ENCODE results near the gene NDFIP2.

Gene NDFIP2

DNA sequence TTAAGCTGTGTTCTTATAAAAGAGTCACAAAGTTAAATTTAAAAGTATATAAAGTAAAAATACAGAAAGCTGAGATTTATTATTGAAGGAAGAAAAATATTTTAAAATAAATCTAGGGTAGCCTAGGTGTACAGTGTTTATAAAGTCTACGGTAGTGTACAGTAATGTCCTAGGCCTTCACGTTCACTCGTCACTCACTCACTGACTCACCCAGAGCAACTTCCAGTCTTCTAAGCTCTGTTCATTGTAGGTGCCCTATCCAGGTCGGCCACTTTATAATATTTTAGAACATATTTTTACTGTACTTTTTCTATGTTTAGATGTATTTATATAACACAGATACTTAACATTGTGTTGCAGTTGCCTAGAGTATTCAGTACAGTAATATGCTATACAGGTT lies 47.4 kb downstream of the NDFIP2 start:
- Histone ChIP-seq H3K4me3 (ENCODE audit: low read depth, low read length) (no peak overlapping the region), H3K4me1 (ENCODE audit: control insufficient read depth, insufficient read depth, low read length) (no peaks in the 10 kb centered on the region)

DNA sequence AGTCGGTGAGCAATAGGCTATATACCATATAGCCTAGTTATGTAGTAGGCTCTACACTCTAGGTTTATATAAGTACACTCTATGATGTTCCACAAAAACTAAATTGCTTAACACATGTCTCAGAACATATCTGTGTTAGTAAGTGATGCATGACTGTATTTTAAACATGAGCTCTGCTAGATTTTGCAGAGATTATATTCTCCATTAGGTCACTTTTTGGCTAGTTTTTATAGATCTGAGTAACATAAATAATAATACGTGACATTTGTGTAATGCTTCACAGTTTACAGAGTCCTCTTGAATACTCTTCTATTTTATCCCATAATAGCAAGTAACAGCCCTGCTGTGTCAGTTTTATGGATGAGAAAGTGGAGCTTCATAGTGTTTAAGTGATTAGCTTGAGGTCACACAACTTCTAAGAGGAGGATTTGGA lies 47.8 kb downstream of the NDFIP2 start:
- Histone ChIP-seq H3K9me3 (ENCODE audit: control insufficient read depth, insufficient read depth, low read length) (no peaks in the 10 kb centered on the region), H3K4me1 (ENCODE audit: control insufficient read depth, insufficient read depth, low read length) (no peaks in the 10 kb centered on the region), H3K36me3 (ENCODE audit: control insufficient read depth, insufficient read depth, low read length) (no peaks in the 10 kb centered on the region), H3K27me3 (ENCODE audit: control insufficient read depth, insufficient read depth, low read length) (no peaks in the 10 kb centered on the region), H3K4me3 (ENCODE audit: low read depth, low read length) (no peak overlapping the region), H3K9ac (ENCODE audit: low read depth, low read length) (no peak overlapping the region)

More for the DNA sequence above, 47.4 kb downstream of the NDFIP2 start:
- Histone ChIP-seq H3K9ac (ENCODE audit: low read depth, low read length) (no peak overlapping the region), H3K36me3 (ENCODE audit: control insufficient read depth, insufficient read depth, low read length) (no peaks in the 10 kb centered on the region), H3K9me3 (ENCODE audit: control insufficient read depth, insufficient read depth, low read length) (no peaks in the 10 kb centered on the region), H3K27me3 (ENCODE audit: control insufficient read depth, insufficient read depth, low read length) (no peaks in the 10 kb centered on the region)

DNA sequence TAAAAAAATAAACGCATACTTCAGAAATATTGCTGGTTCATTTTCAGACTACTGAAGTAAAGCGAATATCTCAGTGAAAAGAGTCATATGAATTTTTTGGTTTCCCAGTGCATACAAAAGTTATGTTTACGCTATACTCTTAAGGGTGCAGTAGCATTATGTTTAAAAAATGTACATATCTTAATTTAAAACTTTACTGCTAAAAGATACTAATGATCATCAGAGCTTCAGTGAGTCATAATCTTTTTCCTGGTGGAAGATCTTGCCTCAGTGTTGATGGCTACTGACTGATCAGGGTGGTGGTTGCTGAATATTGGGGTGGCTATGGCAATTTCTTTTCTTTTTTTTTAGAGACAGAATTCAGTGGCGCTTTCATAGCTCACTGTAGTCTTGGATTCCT lies 48.9 kb downstream of the NDFIP2 start:
- Histone ChIP-seq H3K9me3 (ENCODE audit: control insufficient read depth, insufficient read depth, low read length) (no peaks in the 10 kb centered on the region), H3K9ac (ENCODE audit: low read depth, low read length) (no peak overlapping the region)

DNA sequence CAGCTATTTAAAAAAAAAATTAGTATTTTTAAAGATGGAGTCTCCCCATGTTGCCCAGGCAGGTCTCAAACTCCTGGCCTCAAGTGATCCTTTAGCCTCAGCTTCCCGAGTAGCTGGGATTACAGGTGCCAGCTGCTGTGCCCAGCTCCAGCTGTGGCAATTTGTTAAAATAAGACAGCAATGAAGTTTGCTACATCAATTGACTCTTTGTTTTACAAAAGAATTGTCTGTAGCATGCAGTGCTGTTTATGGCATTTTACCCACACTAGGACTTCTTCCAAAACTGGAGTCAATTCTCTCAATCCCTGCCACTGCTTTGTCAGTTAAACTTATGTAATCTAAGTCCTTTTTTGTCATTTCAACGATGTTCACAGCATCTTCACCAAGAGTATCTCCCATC lies 49.3 kb downstream of the NDFIP2 start:
- H3K9me3 ChIP-seq (ENCODE audit: control insufficient read depth, insufficient read depth, low read length), result no peaks in the 10 kb centered on the region
- no peak overlapping the region for H3K9ac ChIP-seq (ENCODE audit: low read depth, low read length)
- no peaks in the 10 kb centered on the region for H3K27me3 ChIP-seq (ENCODE audit: control insufficient read depth, insufficient read depth, low read length)
- H3K36me3 ChIP-seq (ENCODE audit: control insufficient read depth, insufficient read depth, low read length), result no peaks in the 10 kb centered on the region
- no peak overlapping the region for H3K4me3 ChIP-seq (ENCODE audit: low read depth, low read length)
- H3K4me1 ChIP-seq (ENCODE audit: control insufficient read depth, insufficient read depth, low read length), result peaks cover 3% of the 10 kb centered on the region

More for the DNA sequence above, 48.9 kb downstream of the NDFIP2 start:
- no peaks in the 10 kb centered on the region for H3K36me3 ChIP-seq (ENCODE audit: control insufficient read depth, insufficient read depth, low read length)
- H3K4me3 ChIP-seq (ENCODE audit: low read depth, low read length), result no peak overlapping the region
- H3K4me1 ChIP-seq (ENCODE audit: control insufficient read depth, insufficient read depth, low read length), result no peaks in the 10 kb centered on the region
- H3K27me3 ChIP-seq (ENCODE audit: control insufficient read depth, insufficient read depth, low read length), result no peaks in the 10 kb centered on the region

DNA sequence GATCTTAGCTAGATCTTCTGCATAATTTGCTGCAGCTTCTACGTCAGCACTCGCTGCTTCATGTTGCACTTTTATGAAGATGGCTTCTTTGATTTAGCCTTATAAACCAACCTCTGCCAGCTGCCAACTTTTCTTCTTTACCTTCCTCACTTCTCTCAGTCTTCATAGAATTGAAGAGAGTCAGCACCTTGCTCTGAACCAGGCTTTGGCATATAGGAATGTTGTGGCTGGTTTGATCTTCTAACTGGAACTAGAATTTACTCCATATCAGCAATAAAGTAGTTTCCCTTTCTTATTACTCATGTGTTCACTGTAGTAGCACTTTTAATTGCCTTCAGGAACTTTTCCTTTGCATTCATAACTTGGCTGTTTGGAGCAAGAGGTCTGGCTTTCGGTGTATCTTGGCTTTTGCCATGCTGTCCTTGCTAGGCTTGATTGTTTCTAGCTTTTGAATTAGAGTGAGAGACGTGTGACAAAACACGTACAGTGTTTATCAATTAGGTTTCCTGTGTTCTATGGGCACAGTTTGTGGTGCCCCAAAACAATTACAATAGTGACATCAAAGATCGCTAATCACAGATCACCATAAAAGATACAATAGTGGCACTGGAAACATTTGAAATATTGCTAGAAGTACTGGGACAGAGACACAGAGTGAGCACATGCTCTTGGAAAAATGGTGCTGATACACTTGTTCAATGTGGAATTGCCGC lies 50.7 kb downstream of the NDFIP2 start:
- H3K4me1 ChIP-seq (ENCODE audit: control insufficient read depth, insufficient read depth, low read length), result peaks cover 8% of the 10 kb centered on the region
- no peak overlapping the region for H3K4me3 ChIP-seq (ENCODE audit: low read depth, low read length)
- H3K9me3 ChIP-seq (ENCODE audit: control insufficient read depth, insufficient read depth, low read length), result no peaks in the 10 kb centered on the region
- no peaks in the 10 kb centered on the region for H3K27me3 ChIP-seq (ENCODE audit: control insufficient read depth, insufficient read depth, low read length)
- H3K9ac ChIP-seq (ENCODE audit: low read depth, low read length), result no peak overlapping the region
- H3K36me3 ChIP-seq (ENCODE audit: control insufficient read depth, insufficient read depth, low read length), result no peaks in the 10 kb centered on the region

DNA sequence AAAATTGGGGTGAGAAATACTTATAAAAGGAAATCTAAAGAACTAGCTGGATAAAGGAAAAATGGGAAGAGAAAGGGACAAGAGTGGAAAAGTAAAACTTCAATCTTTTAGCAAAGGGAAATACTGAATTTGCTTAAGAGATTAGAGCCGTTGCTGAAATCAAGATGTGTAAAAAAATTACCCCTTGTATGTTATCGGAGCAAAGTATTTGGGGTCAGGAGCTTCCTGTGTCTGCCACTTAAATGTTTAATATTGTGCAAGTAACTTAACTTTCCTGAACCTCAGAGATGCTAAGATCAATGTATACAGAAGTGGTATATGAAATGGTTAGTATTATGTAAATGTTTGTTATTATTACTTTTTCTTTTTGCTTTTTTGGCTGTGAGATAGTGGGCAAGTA lies 51.6 kb downstream of the NDFIP2 start:
- Histone ChIP-seq H3K9ac (ENCODE audit: low read depth, low read length) (no peak overlapping the region), H3K4me3 (ENCODE audit: low read depth, low read length) (no peak overlapping the region), H3K4me1 (ENCODE audit: control insufficient read depth, insufficient read depth, low read length) (peaks cover 8% of the 10 kb centered on the region), H3K36me3 (ENCODE audit: control insufficient read depth, insufficient read depth, low read length) (no peaks in the 10 kb centered on the region), H3K9me3 (ENCODE audit: control insufficient read depth, insufficient read depth, low read length) (no peaks in the 10 kb centered on the region), H3K27me3 (ENCODE audit: control insufficient read depth, insufficient read depth, low read length) (no peaks in the 10 kb centered on the region)

DNA sequence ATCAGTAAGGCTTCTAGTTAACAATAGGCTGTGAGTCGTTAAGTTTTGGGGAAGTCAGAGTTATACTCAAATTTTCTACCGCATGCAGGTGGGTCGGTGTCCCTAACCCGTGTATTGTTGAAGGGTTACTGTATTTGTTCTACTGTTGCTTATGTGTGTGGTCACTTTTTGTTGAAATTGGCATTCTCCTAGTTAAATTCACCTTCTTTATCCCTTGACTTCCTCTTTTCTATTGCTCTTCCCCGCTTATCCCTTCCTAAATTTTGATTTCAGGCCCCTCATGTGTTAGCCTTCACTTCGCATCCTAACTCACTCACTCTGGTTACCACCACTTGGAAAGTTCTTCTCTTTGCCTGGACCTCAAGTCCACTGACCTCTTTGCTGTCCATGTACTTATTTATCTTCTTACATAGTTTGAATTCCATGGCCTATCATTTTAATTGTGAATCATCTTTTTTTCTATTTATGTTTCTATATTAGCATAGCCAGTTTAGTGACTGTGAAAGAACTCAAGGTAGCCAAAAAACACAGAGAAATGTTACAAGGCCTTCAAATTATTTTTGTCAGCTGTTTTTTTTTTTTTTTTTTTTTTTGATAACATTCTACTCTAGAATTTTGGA lies 52.9 kb downstream of the NDFIP2 start:
- H3K9me3 ChIP-seq (ENCODE audit: control insufficient read depth, insufficient read depth, low read length), result no peaks in the 10 kb centered on the region
- H3K36me3 ChIP-seq (ENCODE audit: control insufficient read depth, insufficient read depth, low read length), result no peaks in the 10 kb centered on the region
- H3K4me3 ChIP-seq (ENCODE audit: low read depth, low read length), result no peak overlapping the region
- H3K27me3 ChIP-seq (ENCODE audit: control insufficient read depth, insufficient read depth, low read length), result no peaks in the 10 kb centered on the region
- H3K9ac ChIP-seq (ENCODE audit: low read depth, low read length), result no peak overlapping the region
- peaks cover 8% of the 10 kb centered on the region for H3K4me1 ChIP-seq (ENCODE audit: control insufficient read depth, insufficient read depth, low read length)

DNA sequence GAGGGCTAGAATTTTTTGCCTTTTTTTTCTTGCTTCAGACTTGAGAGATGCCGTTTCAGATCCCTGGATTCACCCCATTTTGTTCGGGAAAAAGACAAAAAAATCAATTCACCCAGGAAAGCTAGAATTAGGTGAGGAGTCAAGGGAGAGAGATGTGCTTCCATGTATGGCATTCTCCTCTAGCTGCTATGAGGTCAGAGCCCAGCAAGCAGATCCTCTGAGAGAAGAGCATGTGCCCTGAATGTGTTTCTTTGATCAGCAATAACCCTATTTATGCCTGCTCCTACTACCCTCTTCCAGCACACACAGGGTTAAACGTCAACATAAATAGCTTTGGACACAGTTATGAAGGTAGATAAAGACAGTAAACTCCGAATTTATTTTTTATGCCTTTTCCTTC lies 53.6 kb downstream of the NDFIP2 start:
- Histone ChIP-seq H3K36me3 (ENCODE audit: control insufficient read depth, insufficient read depth, low read length) (no peaks in the 10 kb centered on the region), H3K9me3 (ENCODE audit: control insufficient read depth, insufficient read depth, low read length) (no peaks in the 10 kb centered on the region), H3K4me1 (ENCODE audit: control insufficient read depth, insufficient read depth, low read length) (peaks cover 8% of the 10 kb centered on the region), H3K4me3 (ENCODE audit: low read depth, low read length) (no peak overlapping the region), H3K9ac (ENCODE audit: low read depth, low read length) (no peak overlapping the region), H3K27me3 (ENCODE audit: control insufficient read depth, insufficient read depth, low read length) (no peaks in the 10 kb centered on the region)

DNA sequence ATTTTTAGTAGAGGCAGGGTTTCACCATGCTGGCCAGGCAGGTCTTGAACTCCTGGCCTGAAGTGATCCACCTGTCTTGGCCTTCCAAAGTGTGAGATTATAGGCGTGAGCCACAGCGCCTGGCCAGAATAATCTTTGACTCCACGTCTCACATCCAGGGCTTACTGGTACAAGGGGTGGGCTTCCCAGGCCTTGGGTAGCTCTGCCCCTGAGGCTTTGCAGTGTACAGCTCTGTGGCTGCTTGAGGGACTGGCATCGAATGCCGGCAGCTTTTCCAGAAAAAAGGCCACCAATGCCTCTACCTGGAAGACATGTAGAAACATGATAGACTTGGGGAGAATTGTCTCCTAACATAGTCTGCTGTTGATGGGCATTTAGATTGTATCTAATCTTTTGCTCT lies 57.8 kb downstream of the NDFIP2 start:
- H3K27me3 ChIP-seq (ENCODE audit: control insufficient read depth, insufficient read depth, low read length), result no peaks in the 10 kb centered on the region
- peaks cover 8% of the 10 kb centered on the region for H3K4me1 ChIP-seq (ENCODE audit: control insufficient read depth, insufficient read depth, low read length)
- no peaks in the 10 kb centered on the region for H3K9me3 ChIP-seq (ENCODE audit: control insufficient read depth, insufficient read depth, low read length)
- H3K36me3 ChIP-seq (ENCODE audit: control insufficient read depth, insufficient read depth, low read length), result no peaks in the 10 kb centered on the region
- H3K4me3 ChIP-seq (ENCODE audit: low read depth, low read length), result no peak overlapping the region
- H3K9ac ChIP-seq (ENCODE audit: low read depth, low read length), result no peak overlapping the region

DNA sequence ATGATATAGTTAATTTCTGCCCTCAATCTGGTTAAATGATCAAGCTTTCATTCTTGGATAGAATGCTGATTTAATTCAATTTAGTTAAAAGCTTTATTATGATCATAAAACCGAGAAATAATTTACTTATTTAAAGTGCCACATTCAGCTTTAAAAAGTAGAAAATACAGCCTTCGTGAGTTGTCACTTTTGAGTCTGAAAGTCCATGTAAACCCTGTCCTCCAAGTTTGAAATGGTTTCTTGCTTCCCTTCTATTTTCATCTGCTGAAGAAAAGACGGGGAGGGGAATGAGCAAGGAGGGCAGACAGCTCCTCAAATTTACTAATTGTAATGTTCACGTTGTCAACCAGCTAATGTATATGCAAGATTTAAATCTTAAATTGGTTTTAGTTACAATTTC lies 59.5 kb downstream of the NDFIP2 start:
- no peaks in the 10 kb centered on the region for H3K36me3 ChIP-seq (ENCODE audit: control insufficient read depth, insufficient read depth, low read length)
- no peaks in the 10 kb centered on the region for H3K9me3 ChIP-seq (ENCODE audit: control insufficient read depth, insufficient read depth, low read length)
- H3K27me3 ChIP-seq (ENCODE audit: control insufficient read depth, insufficient read depth, low read length), result no peaks in the 10 kb centered on the region
- H3K4me1 ChIP-seq (ENCODE audit: control insufficient read depth, insufficient read depth, low read length), result peaks cover 2% of the 10 kb centered on the region
- no peak overlapping the region for H3K4me3 ChIP-seq (ENCODE audit: low read depth, low read length)
- no peak overlapping the region for H3K9ac ChIP-seq (ENCODE audit: low read depth, low read length)

DNA sequence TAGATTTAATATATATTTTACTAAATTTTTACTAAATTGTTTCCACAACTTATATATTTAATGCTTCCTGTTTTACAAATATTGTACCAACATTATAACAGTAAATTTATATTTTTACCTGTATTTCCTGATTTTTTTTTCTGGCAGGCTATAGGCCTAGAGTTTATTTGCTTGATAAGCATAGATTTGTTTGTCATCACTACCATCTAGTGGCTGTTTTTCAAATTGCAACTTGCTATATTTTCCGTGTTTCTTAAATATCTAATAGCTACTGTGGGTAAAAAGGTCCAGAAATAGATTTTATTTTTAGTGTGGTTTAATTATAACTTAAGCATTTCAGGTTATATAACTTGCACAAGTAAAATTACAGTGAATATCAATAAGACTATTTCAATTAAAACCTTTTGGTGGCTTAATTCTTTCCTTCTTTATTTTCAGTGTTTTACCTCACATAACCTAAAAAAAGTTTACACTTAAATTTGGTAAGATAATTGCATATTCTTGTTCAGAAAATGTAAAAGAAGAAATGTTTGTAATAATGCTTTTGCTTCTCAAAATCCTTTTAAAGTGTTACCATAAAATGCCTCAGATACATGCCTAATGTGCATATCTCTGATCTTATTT lies 60.6 kb downstream of the NDFIP2 start:
- no peak overlapping the region for H3K9ac ChIP-seq (ENCODE audit: low read depth, low read length)
- H3K4me3 ChIP-seq (ENCODE audit: low read depth, low read length), result no peak overlapping the region
- no peaks in the 10 kb centered on the region for H3K27me3 ChIP-seq (ENCODE audit: control insufficient read depth, insufficient read depth, low read length)
- no peaks in the 10 kb centered on the region for H3K4me1 ChIP-seq (ENCODE audit: control insufficient read depth, insufficient read depth, low read length)
- H3K36me3 ChIP-seq (ENCODE audit: control insufficient read depth, insufficient read depth, low read length), result no peaks in the 10 kb centered on the region
- H3K9me3 ChIP-seq (ENCODE audit: control insufficient read depth, insufficient read depth, low read length), result no peaks in the 10 kb centered on the region

DNA sequence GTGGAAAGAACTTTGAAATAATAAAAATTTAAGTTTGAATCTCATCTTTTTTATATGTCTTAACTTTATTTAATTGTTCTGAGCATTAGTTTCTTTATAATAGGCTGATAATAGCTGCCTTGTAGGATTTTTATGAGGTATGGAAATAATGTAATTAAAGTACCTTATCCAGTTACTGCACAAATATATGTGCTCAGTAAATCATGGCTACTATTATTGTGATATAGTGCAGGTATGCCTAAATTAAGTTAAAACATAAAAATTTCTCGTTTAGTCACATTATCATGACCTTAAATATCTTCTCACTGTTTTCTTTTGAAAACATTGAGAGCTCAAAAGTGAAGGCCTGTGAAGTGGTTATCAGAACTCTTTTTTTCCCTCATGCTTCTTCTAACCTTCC lies 62.9 kb downstream of the NDFIP2 start:
- Histone ChIP-seq H3K36me3 (ENCODE audit: control insufficient read depth, insufficient read depth, low read length) (no peaks in the 10 kb centered on the region), H3K9ac (ENCODE audit: low read depth, low read length) (no peak overlapping the region), H3K9me3 (ENCODE audit: control insufficient read depth, insufficient read depth, low read length) (no peaks in the 10 kb centered on the region), H3K27me3 (ENCODE audit: control insufficient read depth, insufficient read depth, low read length) (no peaks in the 10 kb centered on the region), H3K4me3 (ENCODE audit: low read depth, low read length) (no peak overlapping the region), H3K4me1 (ENCODE audit: control insufficient read depth, insufficient read depth, low read length) (no peaks in the 10 kb centered on the region)

Data from iPS-15b (cell line).